Suprapubic skin (tissue), 4 donors: Measurements from ENCODE around the gene C19orf33. TPM values are rescaled to one million over a fixed set of nuclear protein-coding genes. Genes with fewer than 3 reads are reported as not detected.

Experiments used
- DNase-seq, 2 donors: peaks; one replicate each; pipeline ENCODE4 v3.0.0-alpha.2; 2019; ENCODE audit warnings: low spot score in 2 of 2
- H3K27ac ChIP-seq: fragments of 200-600 bp; sonication (generic); one replicate; pipeline ENCODE4 v1.5.1; 2019
- H3K27me3 ChIP-seq: fragments of 200-600 bp; sonication (generic); one replicate; pipeline ENCODE4 v1.5.1; 2019
- H3K36me3 ChIP-seq: fragments of 200-600 bp; sonication (generic); one replicate; pipeline ENCODE4 v1.5.1; 2019
- H3K4me1 ChIP-seq: fragments of 200-600 bp; sonication (generic); one replicate; pipeline ENCODE4 v1.5.1; 2019
- H3K4me3 ChIP-seq: fragments of 200-600 bp; sonication (generic); one replicate; pipeline ENCODE4 v1.5.1; 2019; ENCODE audit warnings: mild to moderate bottlenecking
- H3K9me3 ChIP-seq: fragments of 200-600 bp; sonication (generic); one replicate; pipeline ENCODE4 v1.5.1; 2019
- EP300 ChIP-seq: sonication (generic); formaldehyde crosslinking; IDR thresholded peaks from one replicate; pipeline ENCODE4 v1.6.1; 2017; ENCODE audit warnings: antibody characterized with exemption
- POLR2A ChIP-seq, 2 donors: fragments of 450-650 bp; IDR thresholded peaks; one replicate each; pipeline ENCODE4 v1.6.1; 2017; ENCODE audit warnings: antibody characterized with exemption in 2 of 2, mild to moderate bottlenecking in 2 of 2, moderate library complexity in 2 of 2
- POLR2AphosphoS5 ChIP-seq, 3 donors: sonication (generic); formaldehyde crosslinking; IDR thresholded peaks; one replicate each; pipeline ENCODE4 v1.6.1; 2017; ENCODE audit warnings: antibody characterized with exemption in 3 of 3
- WGBS: methylation state at CpG from one replicate; pipeline ENCODE4 v1.1.5; 2018; 5-methylcytosine and 5-hydroxymethylcytosine counted together
- total RNA-seq, 4 donors: library from RNA; depleted of rRNA; stranded (reverse); fragments of >200 nt; gene quantifications; one replicate each; pipeline ENCODE4 v1.1.0, GENCODE V29; 2016
- TF ChIP-seq, protein P1 (sequence below), 2 donors: fragments of 200-600 bp in 1 of 2; fragments of 450-650 bp in 1 of 2; sonication (generic) in 1 of 2; IDR thresholded peaks; one replicate each; pipeline ENCODE4 v1.5.1; 2016 to 2019; ENCODE audit warnings: antibody characterized with exemption in 2 of 2, mild to moderate bottlenecking in 1 of 2, moderate library complexity in 1 of 2

The C19orf33 gene
- total RNA-seq, 4 donors from 2014 or later = 182 to 452 (median 349) TPM

DNA sequence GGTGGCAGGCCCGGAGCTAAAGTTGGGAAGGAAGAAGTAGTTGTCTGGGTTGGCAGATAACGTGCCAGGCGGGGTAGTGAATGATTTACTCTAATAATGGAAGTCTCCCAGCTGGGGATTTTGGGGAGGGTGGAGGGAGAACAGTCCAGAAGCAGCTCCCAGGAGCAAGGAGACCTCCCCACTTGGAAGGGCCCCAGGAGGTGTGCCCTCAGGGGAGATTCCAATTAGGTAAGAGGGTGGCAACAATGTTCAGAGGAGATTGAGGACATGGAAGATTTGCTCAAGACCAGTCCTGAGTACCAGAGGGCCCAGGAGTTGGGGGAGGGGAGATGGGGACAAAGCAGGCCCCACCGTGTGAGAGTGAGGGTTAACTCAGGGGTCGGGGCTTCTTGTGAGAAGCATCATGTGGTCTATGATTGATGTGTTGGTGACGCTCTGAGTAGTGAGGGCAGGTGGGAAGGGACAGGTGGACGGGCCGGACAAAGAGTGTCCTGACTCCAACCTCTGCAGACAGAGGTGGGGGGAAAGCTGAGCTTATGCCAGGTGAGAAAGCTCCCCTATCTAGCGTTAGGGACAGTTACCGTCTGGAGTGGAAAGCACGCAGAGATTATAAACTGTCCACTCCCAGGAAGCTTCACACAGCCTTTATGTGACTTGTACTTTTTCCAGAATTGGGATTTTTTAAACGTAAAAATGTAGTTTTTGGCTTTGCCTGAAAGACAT, 36.1 kb upstream of the C19orf33 start:
- WGBS = 51% methylated on average over 12 of the region's 12 CpGs
- H3K4me3 ChIP-seq = peak overlapping the region; percentile 60
- H3K27ac ChIP-seq = peak overlapping the region; percentile 87
- TF ChIP-seq POLR2AphosphoS5 (IDR thresholded peaks at IDR 0.05) (no peak), EP300 (no peak), POLR2A (IDR thresholded peaks at IDR 0.05) (no peak)
- TF ChIP-seq, protein P1, sequence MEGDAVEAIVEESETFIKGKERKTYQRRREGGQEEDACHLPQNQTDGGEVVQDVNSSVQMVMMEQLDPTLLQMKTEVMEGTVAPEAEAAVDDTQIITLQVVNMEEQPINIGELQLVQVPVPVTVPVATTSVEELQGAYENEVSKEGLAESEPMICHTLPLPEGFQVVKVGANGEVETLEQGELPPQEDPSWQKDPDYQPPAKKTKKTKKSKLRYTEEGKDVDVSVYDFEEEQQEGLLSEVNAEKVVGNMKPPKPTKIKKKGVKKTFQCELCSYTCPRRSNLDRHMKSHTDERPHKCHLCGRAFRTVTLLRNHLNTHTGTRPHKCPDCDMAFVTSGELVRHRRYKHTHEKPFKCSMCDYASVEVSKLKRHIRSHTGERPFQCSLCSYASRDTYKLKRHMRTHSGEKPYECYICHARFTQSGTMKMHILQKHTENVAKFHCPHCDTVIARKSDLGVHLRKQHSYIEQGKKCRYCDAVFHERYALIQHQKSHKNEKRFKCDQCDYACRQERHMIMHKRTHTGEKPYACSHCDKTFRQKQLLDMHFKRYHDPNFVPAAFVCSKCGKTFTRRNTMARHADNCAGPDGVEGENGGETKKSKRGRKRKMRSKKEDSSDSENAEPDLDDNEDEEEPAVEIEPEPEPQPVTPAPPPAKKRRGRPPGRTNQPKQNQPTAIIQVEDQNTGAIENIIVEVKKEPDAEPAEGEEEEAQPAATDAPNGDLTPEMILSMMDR (IDR thresholded peaks at IDR 0.05) = no peak
- H3K4me1 ChIP-seq = peaks cover 43% of the 10 kb centered on the region
- peaks cover 4% of the 10 kb centered on the region for H3K27me3 ChIP-seq
- no peaks in the 10 kb centered on the region for H3K9me3 ChIP-seq
- no peak for DNase-seq
- no peaks in the 10 kb centered on the region for H3K36me3 ChIP-seq

DNA sequence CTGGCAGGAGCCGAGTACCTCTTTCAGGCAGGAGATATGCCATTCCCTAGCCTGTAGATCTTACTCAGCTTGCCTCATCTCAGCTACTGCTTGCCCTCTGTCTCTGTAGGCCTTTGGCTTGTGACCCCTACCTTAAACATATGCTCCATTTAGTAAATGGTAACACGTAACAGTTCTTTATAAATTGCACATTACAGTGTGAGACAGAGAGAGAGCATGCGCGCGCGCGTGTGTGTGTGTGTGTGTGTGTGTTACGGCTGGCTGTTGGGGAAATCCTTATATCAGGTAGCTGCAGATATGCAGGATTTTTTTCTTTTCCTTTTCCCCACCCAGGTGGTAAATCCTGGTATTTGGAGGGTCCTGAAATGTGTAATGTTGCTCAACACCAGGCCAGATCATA, 35.5 kb upstream of the C19orf33 start:
- H3K27ac ChIP-seq = peak overlapping the region; percentile 87
- peaks cover 50% of the 10 kb centered on the region for H3K4me1 ChIP-seq
- H3K9me3 ChIP-seq = no peaks in the 10 kb centered on the region
- peaks cover 4% of the 10 kb centered on the region for H3K27me3 ChIP-seq
- H3K36me3 ChIP-seq = no peaks in the 10 kb centered on the region
- 49% methylated on average over 8 of the region's 8 CpGs for WGBS
- TF ChIP-seq POLR2AphosphoS5 (IDR thresholded peaks at IDR 0.05) (no peak), POLR2A (IDR thresholded peaks at IDR 0.05) (no peak), EP300 (no peak)
- TF ChIP-seq, protein P1 (IDR thresholded peaks at IDR 0.05) = no peak
- H3K4me3 ChIP-seq = no peak overlapping the region
- DNase-seq = no peak

DNA sequence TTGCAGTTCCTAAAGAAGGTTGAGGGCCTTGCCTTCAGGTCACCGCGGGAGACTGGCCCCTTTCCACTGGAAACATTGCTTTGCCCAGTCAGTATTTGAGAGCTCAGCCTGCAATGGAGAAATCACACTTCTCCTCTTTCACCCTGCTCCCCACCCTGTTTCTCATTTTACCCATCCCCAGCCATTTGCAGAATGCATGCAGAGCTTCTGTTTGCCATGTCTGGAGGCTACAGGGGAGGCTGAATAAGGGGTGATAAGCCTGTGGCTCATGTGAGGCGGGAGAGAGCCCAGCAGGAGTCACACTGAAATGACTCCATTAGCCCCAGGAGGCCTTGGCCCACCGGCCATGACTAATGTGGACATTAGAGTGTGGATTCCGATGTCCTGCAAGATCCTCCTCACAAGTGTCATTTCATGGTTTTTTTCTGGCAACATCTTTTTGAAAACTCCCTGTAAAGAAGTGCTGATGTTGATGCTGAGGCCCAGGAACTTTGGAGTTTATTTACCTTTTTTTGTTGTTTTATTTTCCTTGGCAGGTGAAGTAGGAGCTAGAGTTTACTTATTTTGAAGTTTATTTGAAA, 33.4 kb upstream of the C19orf33 start:
- no peaks in the 10 kb centered on the region for H3K36me3 ChIP-seq
- no peaks in the 10 kb centered on the region for H3K9me3 ChIP-seq
- no peak overlapping the region for H3K4me3 ChIP-seq
- no peak overlapping the region for H3K27ac ChIP-seq
- no peak for DNase-seq
- H3K4me1 ChIP-seq = peaks cover 48% of the 10 kb centered on the region
- WGBS = 84% methylated on average over 5 of the region's 5 CpGs
- H3K27me3 ChIP-seq = no peaks in the 10 kb centered on the region
- no peak for TF ChIP-seq POLR2AphosphoS5 (IDR thresholded peaks at IDR 0.05)
- TF ChIP-seq EP300 = no peak
- TF ChIP-seq POLR2A (IDR thresholded peaks at IDR 0.05) = no peak
- TF ChIP-seq, protein P1 (IDR thresholded peaks at IDR 0.05) = no peak

DNA sequence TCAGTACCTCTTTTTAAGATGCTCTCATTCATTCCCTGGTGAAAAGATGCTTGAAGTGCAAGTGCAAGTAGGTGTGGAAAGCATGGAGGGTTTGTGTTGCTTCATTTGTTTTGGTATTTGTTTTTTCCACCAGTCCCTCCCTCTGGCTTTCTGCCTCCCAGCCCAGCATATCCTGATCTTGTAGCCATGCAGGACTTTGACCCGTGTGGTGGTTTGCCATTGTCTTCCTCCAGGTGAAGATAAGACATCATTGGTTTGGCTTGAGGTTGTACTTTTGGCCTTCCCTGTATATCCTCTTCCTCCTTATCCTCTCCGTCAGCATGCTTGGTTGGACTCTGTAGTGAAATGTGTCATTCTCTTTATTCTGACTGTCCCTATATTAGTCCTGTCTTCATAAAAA, 30.6 kb upstream of the C19orf33 start:
- Histone ChIP-seq H3K4me1 (peaks cover 43% of the 10 kb centered on the region), H3K4me3 (no peak overlapping the region), H3K27ac (no peak overlapping the region), H3K27me3 (no peaks in the 10 kb centered on the region), H3K9me3 (no peaks in the 10 kb centered on the region), H3K36me3 (no peaks in the 10 kb centered on the region)
- TF ChIP-seq POLR2AphosphoS5 (IDR thresholded peaks at IDR 0.05) (no peak), POLR2A (IDR thresholded peaks at IDR 0.05) (no peak), EP300 (no peak)
- TF ChIP-seq, protein P1 (IDR thresholded peaks at IDR 0.05) = no peak
- DNase-seq = no peak
- 84% methylated on average over 2 of the region's 2 CpGs for WGBS

DNA sequence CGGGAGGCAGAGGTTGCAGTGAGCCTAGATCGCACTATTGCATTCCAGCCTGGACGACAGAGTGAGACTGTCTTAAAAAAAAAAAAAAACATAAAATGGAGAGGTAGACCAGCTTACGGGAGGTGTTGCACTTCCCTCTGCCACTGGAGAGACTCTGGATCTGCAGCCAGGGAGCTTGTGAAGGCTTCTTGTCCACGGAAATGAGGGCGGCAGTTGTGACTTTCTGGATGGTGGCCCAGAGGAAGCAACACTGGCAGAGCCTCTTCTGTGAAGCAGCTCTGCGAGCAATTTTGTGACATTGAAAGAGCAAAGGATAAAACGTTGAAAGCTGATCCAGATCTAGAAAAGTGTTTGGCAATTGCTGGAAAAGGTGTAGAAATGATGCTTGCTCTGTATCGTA, 29.3 kb upstream of the C19orf33 start:
- no peak for DNase-seq
- 29% methylated on average over 8 of the region's 9 CpGs for WGBS
- Histone ChIP-seq H3K27ac (no peak overlapping the region), H3K9me3 (no peaks in the 10 kb centered on the region), H3K36me3 (no peaks in the 10 kb centered on the region), H3K4me1 (peaks cover 49% of the 10 kb centered on the region), H3K4me3 (no peak overlapping the region), H3K27me3 (no peaks in the 10 kb centered on the region)
- TF ChIP-seq POLR2AphosphoS5 (IDR thresholded peaks at IDR 0.05) (no peak), EP300 (no peak), POLR2A (IDR thresholded peaks at IDR 0.05) (no peak)
- TF ChIP-seq, protein P1 (IDR thresholded peaks at IDR 0.05) = no peak
